Inferior parietal cortex (tissue), 1 donor: ENCODE results near the gene PDE1C.

ENCODE experiments used
- DNase-seq: peaks from one replicate; pipeline ENCODE4 v3.0.0-alpha.2; 2016; ENCODE audit errors: extremely low spot score

The PDE1C gene

GRCh38 chr7:31939076-31939475 is 131.1 kb downstream of the PDE1C start:
- no peak for DNase-seq

- no peak for DNase-seq
Observed at GRCh38 chr7:31938650-31939049, 131.6 kb downstream of the PDE1C start.

- no peak for DNase-seq
Observed at GRCh38 chr7:31937982-31938381, 132.2 kb downstream of the PDE1C start.

- DNase-seq, result no peak
Observed at GRCh38 chr7:31935124-31936054, 134.8 kb downstream of the PDE1C start.

GRCh38 chr7:31934551-31934950 is 135.7 kb downstream of the PDE1C start:
- no peak for DNase-seq

- DNase-seq, result no peak
Observed at GRCh38 chr7:31933481-31933880, 136.7 kb downstream of the PDE1C start.

GRCh38 chr7:31926991-31927584 is 143.1 kb downstream of the PDE1C start:
- no peak for DNase-seq

GRCh38 chr7:31925753-31926454 is 144.3 kb downstream of the PDE1C start:
- no peak for DNase-seq

- DNase-seq, result no peak
Observed at GRCh38 chr7:31924251-31924650, 146.0 kb downstream of the PDE1C start.

- DNase-seq, result peak; percentile 31
Observed at GRCh38 chr7:31922848-31923247, 147.4 kb downstream of the PDE1C start.

- DNase-seq, result no peak
Observed at GRCh38 chr7:31921047-31921446, 149.2 kb downstream of the PDE1C start.

- no peak for DNase-seq
Observed at GRCh38 chr7:31919678-31920369, 150.4 kb downstream of the PDE1C start.

GRCh38 chr7:31918706-31919393 is 151.4 kb downstream of the PDE1C start:
- DNase-seq, result no peak

- no peak for DNase-seq
Observed at GRCh38 chr7:31917256-31917655, 153.0 kb downstream of the PDE1C start.

GRCh38 chr7:31910191-31910590 is 160.0 kb downstream of the PDE1C start:
- DNase-seq, result no peak

- no peak for DNase-seq
Observed at GRCh38 chr7:31906479-31907171, 163.6 kb downstream of the PDE1C start.

- no peak for DNase-seq
Observed at GRCh38 chr7:31903962-31904361, 166.2 kb downstream of the PDE1C start.

- DNase-seq, result no peak
Observed at GRCh38 chr7:31899356-31899927, 170.8 kb downstream of the PDE1C start.

GRCh38 chr7:31896925-31897324 is 173.3 kb downstream of the PDE1C start:
- DNase-seq, result no peak

- DNase-seq, result no peak
Observed at GRCh38 chr7:31894308-31894707, 175.9 kb downstream of the PDE1C start.
